ENCODE data around the gene NEURL1.

The NEURL1 gene

DNA sequence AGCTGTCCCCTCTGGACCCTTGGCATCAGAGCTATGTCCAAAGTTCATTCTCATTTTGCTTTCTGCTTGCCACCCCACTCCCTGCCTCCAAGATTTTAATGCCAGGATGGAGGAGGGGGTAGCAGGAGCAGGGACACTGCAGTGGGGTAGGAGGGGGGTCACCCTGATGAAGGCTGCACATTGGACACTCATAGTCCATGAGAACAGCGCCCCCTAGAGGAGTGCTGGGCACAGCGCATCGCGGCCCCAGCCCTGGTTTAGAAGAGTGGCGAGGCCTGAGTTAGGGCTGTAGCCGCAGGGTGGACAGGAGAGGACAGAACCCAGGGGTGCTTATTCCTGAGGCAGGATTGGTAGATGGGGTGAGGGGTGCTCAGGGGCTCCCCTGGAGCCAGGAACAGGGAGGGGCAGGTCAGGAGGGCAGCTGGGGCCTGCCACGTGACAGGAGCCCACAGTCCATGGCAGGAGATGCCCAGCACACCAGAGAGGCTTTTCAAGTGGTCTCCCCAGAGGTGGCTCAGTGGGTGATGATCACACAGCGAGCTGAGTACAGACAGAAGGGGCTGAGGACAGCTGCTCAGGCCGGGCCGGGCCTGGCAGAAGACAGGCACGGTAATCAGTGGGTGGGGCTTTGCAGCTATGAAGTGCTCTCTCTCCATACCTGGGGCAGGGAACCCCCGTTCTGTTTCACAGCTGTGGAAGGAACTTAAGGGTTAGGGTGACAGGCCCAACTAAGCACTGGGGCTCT is 71.4 kb downstream of the NEURL1 start:
- peak; percentile 65 for TF ChIP-seq CTCF (IDR thresholded peaks at IDR 0.05; ENCODE audit: low read depth, low read length)
- DNase-seq (ENCODE audit: low read depth, low spot score), result no peak
- in situ Hi-C loops (cut with HindIII; ENCODE audit: low sequenced_read_pairs), result no loop called here
- no peak overlapping the region for H3K4me3 ChIP-seq (ENCODE audit: low read depth, low read length)

DNA sequence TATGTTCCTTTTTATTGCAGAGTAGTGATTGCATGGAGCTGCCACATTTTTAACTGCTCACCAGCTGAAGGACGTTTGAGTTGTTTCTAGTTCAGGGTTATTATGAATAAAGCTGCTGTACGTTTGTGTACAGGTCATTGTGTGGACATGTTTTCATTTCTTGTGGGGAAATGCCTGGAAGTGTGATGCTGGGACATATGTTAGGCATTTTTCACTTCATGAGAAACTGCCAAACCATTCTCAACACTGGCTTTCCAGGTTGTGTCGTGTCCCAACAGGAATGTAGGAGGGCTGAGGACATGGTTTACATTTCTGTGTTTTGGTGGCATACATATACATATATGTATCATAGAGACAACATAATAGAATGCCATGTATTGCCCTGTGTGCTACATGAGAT is 73.0 kb downstream of the NEURL1 start:
- in situ Hi-C loops (cut with HindIII; ENCODE audit: low sequenced_read_pairs), result no loop called here
- DNase-seq (ENCODE audit: low read depth, low spot score), result no peak
- no peak overlapping the region for H3K4me3 ChIP-seq (ENCODE audit: low read depth, low read length)
- no peak for TF ChIP-seq CTCF (IDR thresholded peaks at IDR 0.05; ENCODE audit: low read depth, low read length)

- TF ChIP-seq CTCF (IDR thresholded peaks at IDR 0.05; ENCODE audit: low read depth, low read length), result no peak
- H3K4me3 ChIP-seq (ENCODE audit: low read depth, low read length), result no peak overlapping the region
- no peak for DNase-seq (ENCODE audit: low read depth, low spot score)
- in situ Hi-C loops (cut with HindIII; ENCODE audit: low sequenced_read_pairs), result no loop called here
These were observed 75.0 kb downstream of the NEURL1 start for GRCh38 chr10:103568505-103568904.

DNA sequence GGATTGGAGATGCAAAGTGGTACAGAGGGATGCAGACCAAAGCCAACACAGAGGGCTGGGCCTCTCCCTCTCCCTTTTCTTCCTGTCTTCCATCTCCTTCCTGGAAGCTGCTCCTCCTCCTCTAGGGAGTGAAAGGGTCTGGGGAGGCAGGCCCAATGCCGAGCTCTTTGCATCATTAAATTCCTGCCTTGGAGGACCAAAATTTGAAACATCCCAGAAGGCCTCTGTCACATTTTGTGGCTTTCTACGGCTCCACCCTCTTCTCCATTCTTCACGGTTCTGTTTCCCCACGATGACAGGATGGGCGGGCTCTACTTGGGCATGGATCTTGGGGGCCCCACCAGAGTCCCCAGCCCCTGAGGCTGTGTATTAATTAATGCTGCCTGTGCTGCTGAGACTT is 76.4 kb downstream of the NEURL1 start:
- H3K4me3 ChIP-seq (ENCODE audit: low read depth, low read length), result no peak overlapping the region
- in situ Hi-C loops (cut with HindIII; ENCODE audit: low sequenced_read_pairs), result no loop called here
- DNase-seq (ENCODE audit: low read depth, low spot score), result no peak
- TF ChIP-seq CTCF (IDR thresholded peaks at IDR 0.05; ENCODE audit: low read depth, low read length), result no peak

GRCh38 chr10:103570844-103571655 is 77.5 kb downstream of the NEURL1 start:
- in situ Hi-C loops (cut with HindIII; ENCODE audit: low sequenced_read_pairs), result no loop called here
- no peak overlapping the region for H3K4me3 ChIP-seq (ENCODE audit: low read depth, low read length)
- DNase-seq (ENCODE audit: low read depth, low spot score), result no peak
- TF ChIP-seq CTCF (IDR thresholded peaks at IDR 0.05; ENCODE audit: low read depth, low read length), result no peak

- TF ChIP-seq CTCF (IDR thresholded peaks at IDR 0.05; ENCODE audit: low read depth, low read length), result no peak
- no peak for DNase-seq (ENCODE audit: low read depth, low spot score)
- in situ Hi-C loops (cut with HindIII; ENCODE audit: low sequenced_read_pairs), result no loop called here
- no peak overlapping the region for H3K4me3 ChIP-seq (ENCODE audit: low read depth, low read length)
These were observed 78.1 kb downstream of the NEURL1 start for GRCh38 chr10:103571656-103571975.
